Activated CD8-positive, alpha-beta T cell treated with anti-CD3 and anti-CD28 coated beads for 36 hours (primary cell): ENCODE results near the gene GPR156. TPM values are rescaled to one million over a fixed set of nuclear protein-coding genes. Genes with fewer than 3 reads are reported as not detected.
A peak's percentile ranks its signal among the peaks of the same experiment; 100 is the strongest.

Source experiments
- ATAC-seq: fragments of 200-7000 bp; cut with Tn5 transposase; one replicate; pipeline ENCODE4 v1.10.0; 2021; ENCODE audit warnings: mild to moderate bottlenecking, moderate library complexity
- CTCF ChIA-PET: fragments of 350-600 bp; sonication (Branson Sonifier 250); formaldehyde crosslinking; loops from one replicate; lab custom pipeline; 2021; ENCODE audit warnings: antibody characterized with exemption; lab: Charles Lee
- POLR2A ChIA-PET: fragments of 350-600 bp; sonication (Branson Sonifier 250); formaldehyde crosslinking; loops from one replicate; lab custom pipeline; 2021; ENCODE audit warnings: antibody characterized with exemption; lab: Charles Lee
- DNase-seq: peaks from one replicate; pipeline ENCODE4 v3.0.0-alpha.2; 2020
- H3K27ac Mint-ChIP-seq: one replicate; pipeline ENCODE4 v1.8.0; 2021; ENCODE audit warnings: mild to moderate bottlenecking, mixed read lengths
- H3K27me3 Mint-ChIP-seq: one replicate; pipeline ENCODE4 v1.8.0; 2021; ENCODE audit warnings: mixed read lengths
- H3K36me3 Mint-ChIP-seq: one replicate; pipeline ENCODE4 v1.8.0; 2021; ENCODE audit warnings: low read depth, mixed read lengths
- H3K4me1 Mint-ChIP-seq: one replicate; pipeline ENCODE4 v1.8.0; 2021; ENCODE audit warnings: low read depth, mixed read lengths
- H3K4me3 Mint-ChIP-seq: one replicate; pipeline ENCODE4 v1.8.0; 2021; ENCODE audit warnings: mild to moderate bottlenecking, moderate library complexity, mixed read lengths
- H3K9me3 Mint-ChIP-seq: one replicate; pipeline ENCODE4 v1.8.0; 2021; ENCODE audit warnings: mixed read lengths
- CTCF ChIP-seq: fragments of 200-600 bp; IDR thresholded peaks from one replicate; pipeline ENCODE4 v1.8.0; 2022; ENCODE audit warnings: antibody characterized with exemption, mild to moderate bottlenecking
- intact Hi-C: fragments of 100-400 bp; cut with micrococcal nuclease; formaldehyde crosslinking; loops from one replicate; pipeline ENCODE4 v1.10.0; 2022
- total RNA-seq, 2 experiments: library from RNA; stranded (reverse); gene quantifications; one replicate each; pipeline ENCODE4 v1.2.3, GENCODE V29; 2021

The GPR156 gene
- total RNA-seq, 2 experiments from 2014 or later, result not detected

GRCh38 chr3:120153294-120153693, 131.7 kb downstream of the GPR156 start:
- peaks cover 14% of the 10 kb centered on the region for H3K36me3 Mint-ChIP-seq
- ATAC-seq (no peak), DNase-seq (no peak)
- H3K9me3 Mint-ChIP-seq, result peaks cover 19% of the 10 kb centered on the region
- peaks cover 2% of the 10 kb centered on the region for H3K27me3 Mint-ChIP-seq
- H3K27ac Mint-ChIP-seq, result peak overlapping the region; percentile 45
- peaks cover 17% of the 10 kb centered on the region for H3K4me1 Mint-ChIP-seq
- H3K4me3 Mint-ChIP-seq, result no peak overlapping the region
- TF ChIP-seq CTCF, result no peak
- ChIA-PET CTCF (no interaction called here), POLR2A (no interaction called here)
- intact Hi-C loops, result no loop called here

- H3K4me1 Mint-ChIP-seq, result peaks cover 26% of the 10 kb centered on the region
- H3K27ac Mint-ChIP-seq, result no peak overlapping the region
- POLR2A ChIA-PET, result no interaction called here
- TF ChIP-seq CTCF, result no peak
- H3K27me3 Mint-ChIP-seq, result peaks cover 2% of the 10 kb centered on the region
- H3K9me3 Mint-ChIP-seq, result peaks cover 19% of the 10 kb centered on the region
- peaks cover 14% of the 10 kb centered on the region for H3K36me3 Mint-ChIP-seq
- CTCF ChIA-PET, result interaction anchor here (1.6 kb wide), 1 partner anchor 260 kb away, joined by 4 read pairs; no protein-coding TSS in a partner anchor
- intact Hi-C loops, result no loop called here
- no peak for DNase-seq
- H3K4me3 Mint-ChIP-seq, result no peak overlapping the region
- no peak for ATAC-seq
Measured at GRCh38 chr3:120151791-120152190, 133.2 kb downstream of the GPR156 start.

- intact Hi-C loops, result loop anchor here (5.0 kb wide), 1 partner anchor 241 kb away; no protein-coding TSS in a partner anchor
- H3K27me3 Mint-ChIP-seq, result peaks cover 2% of the 10 kb centered on the region
- H3K36me3 Mint-ChIP-seq, result no peaks in the 10 kb centered on the region
- ChIA-PET POLR2A (no interaction called here), CTCF (interaction anchor here (0.8 to 5.9 kb wide), 5 partner anchors 10 to 295 kb away, joined by 3 to 75 read pairs (median 3); no protein-coding TSS in a partner anchor)
- TF ChIP-seq CTCF, result no peak
- peaks cover 36% of the 10 kb centered on the region for H3K4me1 Mint-ChIP-seq
- ATAC-seq (no peak), DNase-seq (no peak)
- H3K4me3 Mint-ChIP-seq, result no peak overlapping the region
- no peaks in the 10 kb centered on the region for H3K9me3 Mint-ChIP-seq
- H3K27ac Mint-ChIP-seq, result peak overlapping the region; percentile 30
Measured at GRCh38 chr3:120148187-120148949, 136.7 kb downstream of the GPR156 start.

GRCh38 chr3:120147072-120147871, 137.8 kb downstream of the GPR156 start:
- Mint-ChIP-seq H3K27me3 (no peaks in the 10 kb centered on the region), H3K36me3 (no peaks in the 10 kb centered on the region), H3K4me1 (peaks cover 31% of the 10 kb centered on the region), H3K27ac (no peak overlapping the region), H3K9me3 (no peaks in the 10 kb centered on the region), H3K4me3 (no peak overlapping the region)
- peak; percentile 43 for ATAC-seq
- CTCF ChIA-PET, result interaction anchor here (0.6 to 5.9 kb wide), 26 partner anchors 9 to 327 kb away, joined by 3 to 75 read pairs (median 4); partner anchors contain the start of gene GSK3B
- intact Hi-C loops, result loop anchor here (2.0 to 5.0 kb wide), 2 partner anchors 240 to 254 kb away; no protein-coding TSS in a partner anchor
- DNase-seq, result peak; percentile 67
- TF ChIP-seq CTCF, result peak; percentile 55
- POLR2A ChIA-PET, result interaction anchor here (2.6 kb wide), 1 partner anchor 52 kb away, joined by 8 read pairs; no protein-coding TSS in a partner anchor
